Thyroid gland (tissue), 4 donors: Measurements from ENCODE around the gene CHMP2B.

Source experiments
- CTCF ChIP-seq, 6 experiments: fragments of 200-600 bp in 3 of 6; fragments of 450-650 bp in 3 of 6; sonication (generic) in 3 of 6; IDR thresholded peaks; one replicate each; pipeline ENCODE4 v1.5.1; 2016 to 2019; ENCODE audit warnings: antibody characterized with exemption in 6 of 6, mild to moderate bottlenecking in 2 of 6, inconsistent platforms in 1 of 6, moderate library complexity in 1 of 6
- POLR2A ChIP-seq, 2 donors: fragments of 450-650 bp; IDR thresholded peaks; one replicate each; pipeline ENCODE4 v1.6.1; 2017; ENCODE audit warnings: antibody characterized with exemption in 2 of 2, mild to moderate bottlenecking in 2 of 2, moderate library complexity in 1 of 2

GRCh38 chr3:87199628-87200027, 27.5 kb upstream of the CHMP2B start:
- TF ChIP-seq CTCF (IDR thresholded peaks at IDR 0.05): no peak
- TF ChIP-seq POLR2A (IDR thresholded peaks at IDR 0.05): no peak
